ENCODE results near the gene MAP3K6.

DNA sequence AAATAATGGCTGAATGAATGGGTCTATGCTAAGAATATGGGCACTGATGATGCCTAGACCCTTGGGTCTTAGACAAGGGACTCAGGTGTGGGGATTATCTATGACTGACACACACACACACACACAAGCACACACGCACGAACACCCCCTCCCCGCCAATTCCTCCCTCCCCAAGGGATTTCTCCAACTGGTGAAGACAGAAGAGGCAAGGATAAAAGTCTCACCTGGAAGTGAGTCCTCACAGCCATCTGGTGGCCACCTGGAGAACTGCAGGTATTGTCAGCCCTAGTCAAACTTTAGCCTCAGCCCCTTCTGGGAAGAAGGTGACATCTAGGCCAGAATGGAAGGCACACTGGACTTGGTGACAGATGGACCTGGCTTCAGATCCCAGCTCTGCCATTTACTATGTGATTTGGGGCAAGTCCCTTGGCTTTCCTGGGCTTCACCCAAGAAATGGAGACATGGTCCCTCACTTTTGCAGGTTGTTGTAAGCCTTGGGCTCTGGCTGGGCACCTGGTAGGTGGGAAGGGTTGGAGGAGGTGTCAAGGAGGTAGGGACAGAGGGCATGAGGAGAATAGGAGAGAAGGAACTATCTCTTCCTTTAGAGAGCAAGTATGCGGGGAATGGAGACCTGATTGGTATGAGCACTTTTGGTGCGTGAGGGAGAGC is 21.7 kb upstream of the MAP3K6 start:
- TF ChIP-seq CTCF (IDR thresholded peaks at IDR 0.05; ENCODE audit: low read depth, low read length, missing input control) (peak; percentile 88), YY1 (IDR thresholded peaks at IDR 0.05) (no peak)

Data from liver (tissue), 2 donors.